ENCODE results near the gene MFAP3L. TPM values are rescaled to one million over a fixed set of nuclear protein-coding genes. Genes with fewer than 3 reads are reported as not detected.

MFAP3L gene
- not detected in 2 replicates for total RNA-seq (2014; rRNA removed; shearing (Covaris generic); ENCODE audit: low replicate concordance)

DNA sequence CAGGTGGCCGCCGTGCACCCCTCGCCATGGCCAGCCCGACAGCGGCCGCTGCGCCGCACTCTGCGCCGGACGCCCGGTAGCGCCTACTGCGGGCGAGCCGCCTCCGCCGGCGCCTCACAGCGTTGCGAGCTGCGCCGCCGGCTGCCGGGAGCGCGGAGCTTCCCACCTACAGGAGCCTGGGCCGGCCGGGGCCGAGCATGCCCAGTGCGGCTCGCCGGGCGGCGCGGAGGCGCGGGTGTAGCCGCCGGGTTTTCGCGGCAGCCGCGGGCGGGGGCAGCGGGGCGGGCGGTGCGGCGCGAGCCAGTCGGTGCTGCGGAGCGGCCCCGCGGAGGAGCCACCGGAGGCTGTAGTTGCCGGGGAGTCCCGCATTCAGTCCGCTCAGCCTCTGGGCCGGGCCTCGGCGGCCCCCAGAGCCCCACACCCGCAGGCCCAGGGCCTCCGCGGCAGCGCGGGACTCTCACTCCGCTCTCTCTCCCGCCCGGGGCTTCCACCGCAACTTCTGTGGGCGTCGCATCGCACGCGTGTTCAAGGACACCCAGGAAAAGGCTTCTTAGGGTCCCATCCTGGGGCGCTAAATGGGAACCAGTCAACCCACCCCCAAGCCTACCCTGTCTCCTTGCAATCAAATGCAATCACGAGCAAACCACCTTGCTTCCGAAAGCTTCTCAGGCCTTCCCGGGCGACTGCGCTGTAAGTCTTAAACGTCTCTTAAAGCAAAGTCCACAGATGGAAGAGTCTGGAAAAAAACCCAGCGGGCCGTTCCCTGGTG lies at the start of gene MFAP3L:
MFAP3L (minus strand) TSS at position 143 of the 769 bp plus-strand sequence. CDS start 20,518 bp downstream, outside the sequence.
- Histone ChIP-seq H3K4me3 (ENCODE audit: low read length) (no peak within 1 kb of the TSS), H2AFZ (ENCODE audit: low read length) (no peak within 1 kb of the TSS), H3K9me3 (ENCODE audit: low read length) (no peaks in the 10 kb centered on the region), H3K9me2 (replicated peaks; ENCODE audit: insufficient read depth, low read length) (no peaks in the 10 kb centered on the region), H3K9ac (ENCODE audit: low read length) (no peak within 1 kb of the TSS), H4K20me1 (ENCODE audit: insufficient read depth, low read depth, low read length) (no peaks in the 10 kb centered on the region), H3K27ac (ENCODE audit: low read length) (no peak within 1 kb of the TSS), H3K79me2 (ENCODE audit: low read length) (no peaks in the 10 kb centered on the region), H3K36me3 (ENCODE audit: insufficient read depth, low read length) (no peaks in the 10 kb centered on the region), H3K4me1 (ENCODE audit: low read length) (no peaks in the 10 kb centered on the region), H3K27me3 (ENCODE audit: low read length) (no peaks in the 10 kb centered on the region), H3K4me2 (ENCODE audit: low read depth, low read length, poor library complexity, severe bottlenecking) (no peak within 1 kb of the TSS)
- DNase-seq = no peak

DNA sequence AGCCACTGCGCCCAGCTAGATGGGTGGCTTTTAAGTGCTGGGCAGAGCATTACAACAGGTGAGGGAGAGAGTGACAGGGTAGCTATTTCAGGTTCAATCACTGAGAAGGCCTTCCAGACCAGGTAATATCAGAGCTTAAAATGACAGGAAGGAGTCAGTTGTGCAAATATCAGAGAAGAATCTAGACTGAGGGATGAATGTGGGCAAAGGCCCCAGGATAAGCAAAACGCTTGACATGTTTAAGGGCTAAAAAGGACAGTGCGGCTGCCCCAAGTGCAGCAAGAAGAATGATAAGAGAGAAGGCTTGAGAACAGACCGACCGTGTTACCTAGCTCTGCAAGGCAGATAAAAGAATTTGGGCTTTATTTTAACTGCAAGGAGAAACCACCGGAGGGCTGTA lies 45.0 kb upstream of the MFAP3L start:
- Histone ChIP-seq H4K20me1 (ENCODE audit: insufficient read depth, low read depth, low read length) (no peaks in the 10 kb centered on the region), H3K9me3 (ENCODE audit: low read length) (no peaks in the 10 kb centered on the region), H3K27ac (ENCODE audit: low read length) (no peak overlapping the region)

GRCh38 chr4:170068438-170069128 lies 42.4 kb upstream of the MFAP3L start:
- H3K9me3 ChIP-seq (ENCODE audit: low read length) = no peaks in the 10 kb centered on the region

More for the DNA sequence above, 45.0 kb upstream of the MFAP3L start:
- Histone ChIP-seq H3K27me3 (ENCODE audit: low read length) (no peaks in the 10 kb centered on the region), H2AFZ (ENCODE audit: low read length) (no peak overlapping the region), H3K4me2 (ENCODE audit: low read depth, low read length, poor library complexity, severe bottlenecking) (no peak overlapping the region), H3K79me2 (ENCODE audit: low read length) (no peaks in the 10 kb centered on the region), H3K4me1 (ENCODE audit: low read length) (no peaks in the 10 kb centered on the region), H3K4me3 (ENCODE audit: low read length) (no peak overlapping the region), H3K36me3 (ENCODE audit: insufficient read depth, low read length) (no peaks in the 10 kb centered on the region), H3K9me2 (replicated peaks; ENCODE audit: insufficient read depth, low read length) (no peaks in the 10 kb centered on the region), H3K9ac (ENCODE audit: low read length) (no peak overlapping the region)
- DNase-seq = no peak

DNA sequence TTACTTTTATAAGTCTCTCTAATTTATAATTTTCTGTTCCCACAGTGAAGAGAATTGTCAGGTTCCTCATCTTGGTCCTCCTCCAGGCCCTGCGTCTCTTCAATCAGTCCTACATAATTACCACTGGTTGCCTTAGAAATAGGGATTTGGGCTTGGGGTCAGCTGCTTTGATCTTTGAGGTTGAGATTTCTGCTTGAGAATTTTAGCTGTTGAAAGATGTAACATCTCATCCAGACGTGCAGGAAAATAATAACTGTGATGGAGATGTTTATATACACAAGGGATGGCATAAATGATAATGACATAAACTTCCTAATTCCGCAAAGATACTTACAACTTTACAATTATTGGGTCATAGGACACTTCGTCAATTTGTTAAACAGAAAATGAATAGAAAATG lies 33.2 kb upstream of the MFAP3L start:
- no peaks in the 10 kb centered on the region for H3K79me2 ChIP-seq (ENCODE audit: low read length)
- H3K9me2 ChIP-seq (replicated peaks; ENCODE audit: insufficient read depth, low read length) = no peaks in the 10 kb centered on the region
- H4K20me1 ChIP-seq (ENCODE audit: insufficient read depth, low read depth, low read length) = no peaks in the 10 kb centered on the region
- H3K4me3 ChIP-seq (ENCODE audit: low read length) = no peak overlapping the region
- no peaks in the 10 kb centered on the region for H3K27me3 ChIP-seq (ENCODE audit: low read length)
- no peaks in the 10 kb centered on the region for H3K9me3 ChIP-seq (ENCODE audit: low read length)
- DNase-seq = no peak
- H3K4me2 ChIP-seq (ENCODE audit: low read depth, low read length, poor library complexity, severe bottlenecking) = no peak overlapping the region
- no peaks in the 10 kb centered on the region for H3K4me1 ChIP-seq (ENCODE audit: low read length)
- H2AFZ ChIP-seq (ENCODE audit: low read length) = no peak overlapping the region
- H3K9ac ChIP-seq (ENCODE audit: low read length) = no peak overlapping the region
- H3K27ac ChIP-seq (ENCODE audit: low read length) = no peak overlapping the region
- H3K36me3 ChIP-seq (ENCODE audit: insufficient read depth, low read length) = no peaks in the 10 kb centered on the region

More at GRCh38 chr4:170068438-170069128, 42.4 kb upstream of the MFAP3L start:
- no peak for DNase-seq
- Histone ChIP-seq H3K9me2 (replicated peaks; ENCODE audit: insufficient read depth, low read length) (no peaks in the 10 kb centered on the region), H3K9ac (ENCODE audit: low read length) (no peak overlapping the region), H3K27ac (ENCODE audit: low read length) (no peak overlapping the region), H3K79me2 (ENCODE audit: low read length) (no peaks in the 10 kb centered on the region), H3K27me3 (ENCODE audit: low read length) (no peaks in the 10 kb centered on the region), H4K20me1 (ENCODE audit: insufficient read depth, low read depth, low read length) (no peaks in the 10 kb centered on the region), H3K4me2 (ENCODE audit: low read depth, low read length, poor library complexity, severe bottlenecking) (no peak overlapping the region), H2AFZ (ENCODE audit: low read length) (no peak overlapping the region), H3K4me3 (ENCODE audit: low read length) (no peak overlapping the region), H3K36me3 (ENCODE audit: insufficient read depth, low read length) (no peaks in the 10 kb centered on the region), H3K4me1 (ENCODE audit: low read length) (no peaks in the 10 kb centered on the region)

DNA sequence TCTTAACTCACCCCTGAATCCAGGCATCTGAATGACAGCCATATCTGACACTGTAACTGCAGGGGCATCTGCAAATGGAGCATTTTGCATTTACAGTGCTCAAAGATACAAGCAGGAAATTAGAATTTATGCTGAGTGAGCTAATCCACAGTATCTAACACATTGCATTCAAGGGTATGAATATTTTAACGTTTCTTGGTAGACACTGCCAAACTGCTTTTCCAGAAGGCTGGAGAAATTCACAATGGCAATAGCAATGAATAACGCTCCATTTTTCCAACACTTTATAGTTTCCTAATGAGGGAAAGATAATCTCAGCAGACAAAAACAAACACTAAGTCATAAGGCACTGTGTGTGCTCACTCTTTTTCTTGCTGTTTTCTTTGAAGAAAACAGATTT lies 32.6 kb upstream of the MFAP3L start:
- no peak overlapping the region for H3K9ac ChIP-seq (ENCODE audit: low read length)
- H3K27ac ChIP-seq (ENCODE audit: low read length) = no peak overlapping the region
- no peak overlapping the region for H2AFZ ChIP-seq (ENCODE audit: low read length)
- no peaks in the 10 kb centered on the region for H4K20me1 ChIP-seq (ENCODE audit: insufficient read depth, low read depth, low read length)
- H3K4me3 ChIP-seq (ENCODE audit: low read length) = no peak overlapping the region
- no peaks in the 10 kb centered on the region for H3K4me1 ChIP-seq (ENCODE audit: low read length)
- H3K9me3 ChIP-seq (ENCODE audit: low read length) = no peaks in the 10 kb centered on the region
- no peaks in the 10 kb centered on the region for H3K79me2 ChIP-seq (ENCODE audit: low read length)
- H3K36me3 ChIP-seq (ENCODE audit: insufficient read depth, low read length) = no peaks in the 10 kb centered on the region
- H3K27me3 ChIP-seq (ENCODE audit: low read length) = no peaks in the 10 kb centered on the region
- H3K9me2 ChIP-seq (replicated peaks; ENCODE audit: insufficient read depth, low read length) = no peaks in the 10 kb centered on the region
- DNase-seq = no peak
- H3K4me2 ChIP-seq (ENCODE audit: low read depth, low read length, poor library complexity, severe bottlenecking) = no peak overlapping the region

DNA sequence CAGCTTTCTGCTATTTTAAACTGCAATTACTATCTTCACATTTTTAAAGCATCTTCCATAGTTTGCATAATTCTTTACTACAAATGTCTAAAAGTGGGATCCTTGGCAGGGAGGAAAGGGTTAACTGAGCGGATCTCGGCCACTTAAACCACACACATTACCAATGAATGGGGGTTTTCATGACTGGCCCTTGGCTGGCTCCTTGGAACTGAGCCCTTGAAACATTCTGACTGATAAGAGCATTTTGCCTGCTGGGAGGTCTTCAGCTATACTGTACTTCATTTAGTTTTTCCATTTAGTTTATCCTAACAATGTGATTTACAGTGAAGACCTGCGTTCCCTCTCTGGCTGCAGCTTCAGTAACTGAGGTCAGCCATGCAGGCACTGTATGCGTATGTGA lies 31.7 kb upstream of the MFAP3L start:
- H3K4me3 ChIP-seq (ENCODE audit: low read length) = no peak overlapping the region
- H3K4me1 ChIP-seq (ENCODE audit: low read length) = no peaks in the 10 kb centered on the region
- H3K4me2 ChIP-seq (ENCODE audit: low read depth, low read length, poor library complexity, severe bottlenecking) = no peak overlapping the region
- no peaks in the 10 kb centered on the region for H3K27me3 ChIP-seq (ENCODE audit: low read length)
- no peak overlapping the region for H3K27ac ChIP-seq (ENCODE audit: low read length)
- no peak overlapping the region for H3K9ac ChIP-seq (ENCODE audit: low read length)
- H3K9me2 ChIP-seq (replicated peaks; ENCODE audit: insufficient read depth, low read length) = no peaks in the 10 kb centered on the region
- no peaks in the 10 kb centered on the region for H3K36me3 ChIP-seq (ENCODE audit: insufficient read depth, low read length)
- no peak overlapping the region for H2AFZ ChIP-seq (ENCODE audit: low read length)
- DNase-seq = no peak
- no peaks in the 10 kb centered on the region for H4K20me1 ChIP-seq (ENCODE audit: insufficient read depth, low read depth, low read length)
- no peaks in the 10 kb centered on the region for H3K79me2 ChIP-seq (ENCODE audit: low read length)
- H3K9me3 ChIP-seq (ENCODE audit: low read length) = no peaks in the 10 kb centered on the region

DNA sequence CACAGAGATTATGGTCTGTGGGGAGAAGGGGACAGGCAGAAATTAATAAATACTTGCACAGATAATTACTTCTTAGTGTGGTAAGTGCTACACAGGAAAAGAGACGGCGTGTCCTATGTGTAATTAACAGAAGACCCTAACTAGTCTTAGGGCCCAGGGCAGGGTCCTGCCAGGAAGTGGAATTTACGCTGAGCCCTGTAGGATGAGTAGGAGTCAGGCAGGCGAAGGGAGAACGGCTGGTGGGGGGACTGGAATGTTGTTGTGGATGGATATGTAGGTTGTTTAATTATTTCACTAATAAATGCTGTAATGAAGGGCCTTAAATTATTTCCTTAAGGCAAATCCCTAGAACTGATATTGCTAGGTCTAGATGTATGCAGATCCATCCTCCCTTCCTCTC lies 26.7 kb upstream of the MFAP3L start:
- DNase-seq = no peak
- Histone ChIP-seq H3K9me2 (replicated peaks; ENCODE audit: insufficient read depth, low read length) (no peaks in the 10 kb centered on the region), H3K4me3 (ENCODE audit: low read length) (no peak overlapping the region), H3K27ac (ENCODE audit: low read length) (no peak overlapping the region), H3K36me3 (ENCODE audit: insufficient read depth, low read length) (no peaks in the 10 kb centered on the region), H3K9ac (ENCODE audit: low read length) (no peak overlapping the region), H2AFZ (ENCODE audit: low read length) (no peak overlapping the region), H3K4me2 (ENCODE audit: low read depth, low read length, poor library complexity, severe bottlenecking) (no peak overlapping the region), H3K79me2 (ENCODE audit: low read length) (no peaks in the 10 kb centered on the region), H3K27me3 (ENCODE audit: low read length) (no peaks in the 10 kb centered on the region), H3K4me1 (ENCODE audit: low read length) (no peaks in the 10 kb centered on the region), H4K20me1 (ENCODE audit: insufficient read depth, low read depth, low read length) (no peaks in the 10 kb centered on the region), H3K9me3 (ENCODE audit: low read length) (no peaks in the 10 kb centered on the region)

GRCh38 chr4:170051402-170051801 lies 25.2 kb upstream of the MFAP3L start:
- no peak for DNase-seq
- Histone ChIP-seq H2AFZ (ENCODE audit: low read length) (no peak overlapping the region), H3K9me2 (replicated peaks; ENCODE audit: insufficient read depth, low read length) (no peaks in the 10 kb centered on the region), H3K27ac (ENCODE audit: low read length) (no peak overlapping the region), H3K79me2 (ENCODE audit: low read length) (no peaks in the 10 kb centered on the region), H3K9me3 (ENCODE audit: low read length) (no peaks in the 10 kb centered on the region), H3K4me1 (ENCODE audit: low read length) (no peaks in the 10 kb centered on the region), H3K9ac (ENCODE audit: low read length) (no peak overlapping the region), H3K4me2 (ENCODE audit: low read depth, low read length, poor library complexity, severe bottlenecking) (no peak overlapping the region), H3K27me3 (ENCODE audit: low read length) (no peaks in the 10 kb centered on the region), H3K4me3 (ENCODE audit: low read length) (no peak overlapping the region), H3K36me3 (ENCODE audit: insufficient read depth, low read length) (no peaks in the 10 kb centered on the region), H4K20me1 (ENCODE audit: insufficient read depth, low read depth, low read length) (no peaks in the 10 kb centered on the region)

All from Karpas-422 (cell line).